NCI-H187 (cell line): ENCODE results near the gene IBA57.

Experiments used
- DNase-seq, 2 experiments: peaks; one replicate each; lab custom pipeline; 2025; lab: John Stamatoyannopoulos, UW

IBA57 gene

GRCh38 chr1:228156941-228157728 is 8.5 kb upstream of the IBA57 start:
- DNase-seq = no peak

GRCh38 chr1:228157729-228158126 is 7.9 kb upstream of the IBA57 start:
- DNase-seq = no peak

GRCh38 chr1:228158151-228159007 is 7.2 kb upstream of the IBA57 start:
- no peak for DNase-seq

DNA sequence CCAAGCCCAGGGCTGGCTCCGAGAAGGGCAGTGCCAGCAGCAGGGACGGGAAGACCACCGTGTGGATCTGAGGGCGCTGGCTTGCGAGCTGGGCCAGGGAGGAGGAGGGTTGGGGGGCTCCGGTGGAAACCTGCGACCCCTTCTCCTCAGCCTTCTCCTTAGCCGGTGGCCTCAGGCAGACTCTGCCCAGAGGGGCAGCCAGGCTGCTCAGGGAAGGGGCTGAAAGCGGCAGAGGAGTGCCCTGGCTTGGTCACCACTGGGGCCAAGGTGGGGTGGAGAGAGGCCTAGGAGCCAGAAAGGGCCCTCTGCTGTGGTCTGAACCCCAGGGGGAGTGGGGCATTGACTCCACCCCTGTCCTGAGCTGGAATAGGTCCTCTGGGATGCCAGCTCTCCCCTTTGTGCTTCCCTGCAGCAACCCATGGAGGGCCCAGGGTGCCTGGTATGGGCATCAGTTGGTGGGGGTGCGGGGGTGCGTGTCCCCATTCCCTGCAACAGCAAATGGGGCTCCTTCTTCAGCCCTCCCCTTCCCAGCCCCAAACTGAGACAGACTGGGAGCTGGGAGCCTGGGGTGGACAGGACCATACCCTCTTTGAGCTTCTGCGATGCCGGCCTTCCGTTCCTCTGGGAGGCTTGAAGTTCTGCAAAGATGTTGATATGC is 6.5 kb upstream of the IBA57 start:
- no peak for DNase-seq

DNA sequence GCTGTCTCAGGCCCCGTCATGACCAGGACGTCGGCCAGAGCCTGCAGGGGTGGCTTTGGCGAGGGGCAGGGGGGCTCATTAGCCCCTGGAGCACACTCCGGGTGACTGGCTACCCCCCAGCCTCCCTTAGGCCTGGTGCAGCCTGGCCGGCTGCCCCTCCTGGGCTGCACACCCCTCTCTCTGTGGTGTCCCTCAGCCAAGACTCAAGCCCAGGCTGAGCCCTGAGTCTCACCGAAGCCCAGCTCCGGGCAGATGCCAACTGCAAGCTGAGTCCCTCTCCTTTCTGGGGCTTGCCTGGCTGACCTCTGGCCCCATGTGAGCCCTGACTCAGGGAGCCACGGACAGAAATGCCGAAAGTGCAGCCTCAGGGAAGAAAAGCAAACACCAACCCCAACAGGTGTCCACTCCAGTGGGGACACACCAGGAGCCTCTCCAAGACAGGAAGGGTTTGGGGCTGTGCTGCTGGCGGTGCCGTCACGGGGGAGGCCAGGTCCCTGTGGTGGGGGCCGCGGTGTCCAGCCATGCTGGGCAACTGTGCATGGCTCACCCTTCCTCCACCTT is 5.3 kb upstream of the IBA57 start:
- no peak for DNase-seq

GRCh38 chr1:228161362-228161761 is 4.2 kb upstream of the IBA57 start:
- DNase-seq = no peak

GRCh38 chr1:228161866-228162265 is 3.7 kb upstream of the IBA57 start:
- no peak for DNase-seq

DNA sequence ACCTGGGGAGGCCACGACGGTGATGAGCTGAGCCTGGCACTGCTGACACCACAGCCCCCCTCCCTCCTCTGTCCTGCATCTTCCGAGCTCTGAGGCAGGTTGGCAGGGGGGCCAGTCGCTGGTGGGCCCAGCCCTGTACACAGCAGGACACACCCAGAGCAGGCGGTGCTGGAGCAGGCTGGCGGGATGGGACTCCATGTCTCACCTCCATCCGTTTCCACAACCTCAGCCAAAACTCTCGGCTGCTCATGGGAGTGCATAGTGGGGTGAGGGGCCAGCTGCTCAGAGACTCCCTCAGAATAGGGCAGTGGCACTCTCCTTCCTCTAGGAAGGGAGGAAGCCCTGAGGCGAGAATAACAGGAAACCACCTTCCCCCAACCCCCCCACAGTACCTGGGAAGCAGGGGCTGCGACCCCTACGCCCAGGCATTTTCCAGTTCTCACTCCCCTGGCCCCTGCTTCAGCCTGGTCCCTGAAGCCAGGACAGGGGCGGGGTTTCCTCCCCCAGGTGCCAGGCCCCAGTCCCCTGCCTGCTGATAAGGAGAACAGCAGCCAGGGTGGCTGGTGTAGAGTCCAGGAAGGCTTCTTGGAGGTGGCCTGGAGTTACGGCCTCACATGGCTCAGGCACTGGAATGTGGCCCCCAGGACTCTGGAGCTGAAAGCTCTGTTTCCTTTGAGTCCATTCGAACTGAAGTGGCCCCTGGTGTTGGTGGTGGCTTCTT is 3.2 kb upstream of the IBA57 start:
- DNase-seq = no peak

DNA sequence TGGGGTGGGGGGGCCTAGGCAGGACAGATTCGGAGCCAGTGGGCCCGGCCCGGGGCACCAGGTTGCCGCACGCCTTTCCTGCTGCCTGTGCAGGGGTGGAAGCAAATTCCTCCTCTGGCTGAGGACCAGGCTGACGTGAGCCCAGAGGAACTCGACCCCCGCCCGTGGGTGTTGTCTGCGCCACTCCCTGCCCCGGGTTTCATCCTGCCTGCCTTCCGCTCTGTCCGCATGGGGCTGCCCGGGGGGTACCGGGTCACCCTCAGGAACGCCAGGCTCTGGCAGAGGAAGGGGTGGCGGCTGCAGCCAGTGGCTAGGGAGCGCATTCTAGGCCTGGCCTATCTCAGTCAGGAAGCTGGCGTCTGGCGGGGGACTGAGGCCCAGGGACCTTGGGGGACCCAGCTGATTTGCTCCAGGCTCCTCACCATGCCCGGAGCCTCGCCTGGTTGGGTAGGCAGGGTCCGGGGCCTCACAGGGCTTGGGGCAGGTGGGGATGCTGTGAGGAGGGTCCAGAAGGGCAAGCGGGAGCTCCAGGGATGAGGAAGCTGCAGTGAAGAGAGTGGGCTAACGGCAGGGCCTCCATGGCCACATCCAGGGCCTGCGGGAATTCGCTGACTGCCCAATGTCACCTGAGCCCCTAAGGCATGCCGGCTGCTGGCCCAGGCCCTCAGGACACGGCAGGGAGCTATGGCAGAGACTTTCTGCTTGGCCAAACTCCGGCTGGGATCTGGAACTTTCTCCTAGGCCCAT is 2.4 kb upstream of the IBA57 start:
- DNase-seq = no peak

DNA sequence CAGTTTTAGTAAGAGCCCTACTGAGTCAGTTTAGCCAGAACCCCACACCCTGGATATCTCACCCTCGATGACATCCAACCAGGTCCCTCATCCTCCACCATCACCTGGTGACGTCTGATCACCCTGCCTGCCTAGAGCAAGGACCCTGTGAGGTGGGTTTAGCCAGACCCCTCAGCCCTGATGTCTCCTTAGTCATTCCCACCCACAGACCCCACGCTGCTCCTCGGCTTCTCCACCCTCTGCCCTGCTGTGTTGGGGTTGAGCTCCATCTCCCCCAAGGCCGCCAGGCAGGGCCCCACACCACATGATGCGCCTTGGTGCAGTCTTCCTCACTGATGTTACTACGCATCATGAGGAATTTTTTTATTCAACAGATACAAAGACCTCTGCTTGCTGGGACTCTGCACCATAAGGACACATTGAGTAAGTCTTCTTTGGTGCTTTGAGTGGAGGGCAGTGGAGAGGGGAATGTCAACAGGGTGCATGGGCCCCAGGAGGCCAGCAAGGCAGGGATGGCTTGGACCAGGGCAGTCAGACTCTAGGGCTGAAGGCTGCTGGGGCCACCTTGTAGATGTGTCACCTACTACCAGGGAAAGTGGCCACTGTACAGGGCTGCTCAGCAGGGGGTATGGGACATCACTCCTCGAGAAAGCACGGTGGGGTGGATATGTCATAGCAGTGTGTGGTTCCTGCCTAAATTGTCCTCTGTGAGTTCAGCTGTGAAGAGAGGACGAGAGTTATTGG is 1.7 kb upstream of the IBA57 start:
- no peak for DNase-seq

DNA sequence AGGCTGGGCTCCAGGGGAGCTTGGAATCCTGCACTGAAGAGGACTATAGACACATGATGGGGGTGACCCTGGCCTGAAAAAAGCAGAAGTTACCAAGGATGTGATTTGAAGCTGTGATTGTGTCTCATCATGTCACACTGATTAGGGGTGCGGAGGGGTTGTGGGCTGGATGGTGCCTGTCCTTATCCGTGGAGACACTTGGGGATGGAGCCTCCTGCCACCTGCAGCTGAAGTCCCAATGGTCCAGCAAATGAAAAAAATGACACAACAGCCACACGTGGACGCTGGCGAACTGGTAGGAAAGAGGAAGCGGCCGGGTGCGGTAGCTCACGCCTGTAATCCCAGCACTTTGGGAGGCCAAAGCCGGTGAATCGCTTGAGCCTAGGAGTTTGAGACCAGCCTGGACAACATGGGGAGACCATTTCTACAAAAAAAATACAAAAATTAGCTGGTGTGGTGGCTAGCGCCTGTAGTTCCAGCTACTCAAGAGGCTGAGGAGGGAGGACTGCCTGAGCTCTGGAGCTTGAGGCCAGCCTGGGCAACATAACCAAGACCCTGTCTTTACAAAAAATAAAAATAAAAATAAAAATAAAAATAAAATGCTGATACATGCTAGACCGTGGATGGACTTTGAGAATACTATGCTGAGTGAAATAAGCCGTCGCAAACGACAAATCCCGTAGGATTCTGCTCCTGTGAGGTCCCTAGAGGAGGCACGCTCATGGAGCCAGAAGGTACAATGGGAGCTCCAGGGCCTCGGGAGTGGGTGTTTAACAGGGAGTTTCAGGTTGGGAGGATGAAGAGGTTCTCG is 838 bp upstream of the IBA57 start:
- DNase-seq = no peak

DNA sequence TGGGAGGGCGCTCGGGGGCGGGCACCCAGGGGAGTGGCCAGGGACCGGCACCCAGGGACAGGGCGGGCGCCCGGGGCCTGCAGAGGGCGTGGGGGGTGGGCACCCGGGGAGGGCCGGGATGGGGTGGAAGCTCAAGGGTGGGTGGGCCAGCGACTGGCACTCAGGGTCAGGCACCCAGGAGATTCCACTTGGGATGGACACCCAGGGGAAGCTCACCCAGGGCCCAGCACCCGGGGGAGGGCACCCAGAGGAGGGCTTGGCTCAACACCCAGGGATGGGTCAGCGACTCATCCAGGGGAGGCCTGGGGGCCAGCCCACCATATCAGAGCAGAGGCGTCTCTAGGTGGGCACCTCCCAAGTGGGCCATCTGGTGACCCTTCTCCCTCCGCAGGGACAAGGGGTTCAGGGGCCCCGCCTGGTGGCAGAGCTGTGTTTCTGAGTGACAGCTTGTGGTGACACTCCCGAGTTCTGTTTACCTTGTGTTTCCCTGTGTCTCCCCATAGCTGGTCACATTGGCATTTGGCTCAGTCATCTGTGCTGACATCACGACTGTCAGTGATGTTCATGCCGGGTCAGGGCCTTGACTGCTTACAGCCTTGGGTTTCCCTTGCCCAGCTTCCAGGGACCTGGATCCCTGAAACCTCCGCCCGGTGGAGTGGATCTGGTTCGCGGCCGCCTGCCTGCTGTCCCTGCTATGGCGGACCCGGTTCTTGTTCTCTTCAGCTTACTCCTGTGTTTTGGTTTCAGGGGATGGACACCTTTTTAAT is 749 bp downstream of the IBA57 start:
- no peak for DNase-seq

- DNase-seq = no peak
These were observed 3.1 kb downstream of the IBA57 start for GRCh38 chr1:228168563-228169270.

DNA sequence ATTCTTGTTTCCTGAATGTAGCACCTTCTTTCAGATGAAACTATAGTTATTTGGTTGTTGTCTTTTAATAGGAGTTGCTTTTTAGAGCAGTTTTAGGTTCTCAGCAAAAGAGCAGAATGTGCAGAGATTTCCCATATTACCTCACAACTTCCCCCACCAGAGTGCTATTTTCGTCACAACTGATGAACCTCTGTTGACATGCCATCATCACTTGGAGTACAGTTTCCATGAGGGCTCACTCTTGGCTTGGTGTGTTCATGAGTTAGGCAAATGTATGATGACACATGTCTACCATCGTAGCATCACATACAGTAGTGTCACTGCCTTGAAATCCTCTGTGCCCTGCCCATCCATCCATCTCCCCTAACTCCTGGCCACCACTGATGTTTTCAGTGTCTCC is 3.7 kb downstream of the IBA57 start:
- no peak for DNase-seq

DNA sequence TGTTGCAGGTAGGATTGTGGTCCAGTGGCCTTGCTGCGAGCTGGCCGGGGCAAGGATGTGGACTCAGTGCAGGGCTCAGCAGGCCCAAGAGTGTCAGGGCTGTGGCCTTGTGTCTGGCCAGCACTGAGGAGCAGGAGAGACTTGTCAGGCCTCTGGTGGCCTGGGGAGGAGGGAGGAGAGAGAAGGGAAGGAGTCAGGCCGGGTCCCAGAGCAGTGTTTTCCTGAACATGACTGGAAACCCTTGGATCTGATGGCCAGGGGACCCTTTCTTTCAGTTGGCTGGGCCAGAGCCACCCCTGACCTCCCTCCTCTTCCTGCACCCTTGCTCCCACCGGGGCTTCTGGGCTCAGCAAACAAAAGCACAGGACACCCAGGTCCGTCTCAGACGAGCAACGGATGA is 5.1 kb downstream of the IBA57 start:
- DNase-seq = no peak

- DNase-seq = no peak
These were observed 5.8 kb downstream of the IBA57 start for GRCh38 chr1:228171221-228171891.
